Ureter (tissue), 1 donor: Measurements from ENCODE around the gene MED20. TPM values are rescaled to one million over a fixed set of nuclear protein-coding genes. Genes with fewer than 3 reads are reported as not detected.
"Not testable (repeated sequence)": the region's sequence is repeated elsewhere in the genome, so short reads cannot be mapped to it uniquely, and the experiment has no call there.

Experiments
- DNase-seq: peaks from one replicate; pipeline ENCODE4 v3.0.0-alpha.2; 2020; ENCODE audit warnings: low spot score
- total RNA-seq: library from RNA; stranded (reverse); gene quantifications from one replicate; pipeline ENCODE4 v1.2.4, GENCODE V29; 2023
- donor health status: DM: yes; HTN: yes; CAD: no.

MED20 gene
- total RNA-seq: 23.8 TPM

- DNase-seq: peak; percentile 94
Observed at GRCh38 chr6:41920921-41921711, at the start of gene MED20, which contains the start of gene BYSL. Gene MED20 (minus strand): TSS chr6:41921139. CDS start chr6:41921018, 121 bp downstream. Gene BYSL (plus strand): TSS chr6:41921499. CDS start chr6:41921563, 64 bp downstream.

GRCh38 chr6:41970436-41970846, 49.5 kb upstream of the MED20 start:
- no peak for DNase-seq

- peak; percentile 48 for DNase-seq
Observed at GRCh38 chr6:41967312-41968287, 46.7 kb upstream of the MED20 start.

- no peak for DNase-seq
Observed at GRCh38 chr6:41966961-41967311, 46.0 kb upstream of the MED20 start.

- no peak for DNase-seq
Observed at GRCh38 chr6:41966214-41966920, 45.4 kb upstream of the MED20 start.

GRCh38 chr6:41965429-41966213, 44.7 kb upstream of the MED20 start:
- no peak for DNase-seq

GRCh38 chr6:41964201-41964887, 43.4 kb upstream of the MED20 start:
- DNase-seq: no peak

- DNase-seq: no peak
Observed at GRCh38 chr6:41963371-41963770, 42.4 kb upstream of the MED20 start.

- no peak for DNase-seq
Observed at GRCh38 chr6:41960028-41960427, 39.1 kb upstream of the MED20 start.

GRCh38 chr6:41958022-41958856, 37.3 kb upstream of the MED20 start:
- DNase-seq: no peak

- DNase-seq: no peak
Observed at GRCh38 chr6:41957117-41957516, 36.2 kb upstream of the MED20 start.

- DNase-seq: no peak
Observed at GRCh38 chr6:41955412-41955811, 34.5 kb upstream of the MED20 start.

GRCh38 chr6:41954668-41955067, 33.7 kb upstream of the MED20 start:
- DNase-seq: no peak

- DNase-seq: no peak
Observed at GRCh38 chr6:41947581-41948220, 26.8 kb upstream of the MED20 start.

GRCh38 chr6:41943456-41943855, 22.5 kb upstream of the MED20 start:
- DNase-seq: no peak

- DNase-seq: not testable (repeated sequence)
Observed at GRCh38 chr6:41942882-41943281, 21.9 kb upstream of the MED20 start.

- no peak for DNase-seq
Observed at GRCh38 chr6:41942067-41942851, 21.3 kb upstream of the MED20 start.
